ENCODE data around the gene ATP8B4.

Gene ATP8B4

GRCh38 chr15:50110285-50110684 is 8.7 kb downstream of the ATP8B4 start:
- no peak for TF ChIP-seq CTCF (IDR thresholded peaks at IDR 0.05; ENCODE audit: control extremely low read depth, extremely low read depth, low read depth, missing control alignments)
- CTCF ChIA-PET = no interaction called here
- POLR2A ChIA-PET = no interaction called here
- no peak for DNase-seq (ENCODE audit: extremely low spot score)

- DNase-seq (ENCODE audit: extremely low spot score) = no peak
- no peak for TF ChIP-seq CTCF (IDR thresholded peaks at IDR 0.05; ENCODE audit: control extremely low read depth, extremely low read depth, low read depth, missing control alignments)
- CTCF ChIA-PET = no interaction called here
- POLR2A ChIA-PET = no interaction called here
These were observed 9.7 kb downstream of the ATP8B4 start for GRCh38 chr15:50109076-50109987.

- TF ChIP-seq CTCF (IDR thresholded peaks at IDR 0.05; ENCODE audit: control extremely low read depth, extremely low read depth, low read depth, missing control alignments) = no peak
- ChIA-PET POLR2A (no interaction called here), CTCF (no interaction called here)
- no peak for DNase-seq (ENCODE audit: extremely low spot score)
These were observed 10.6 kb downstream of the ATP8B4 start for GRCh38 chr15:50108461-50108860.

- no peak for TF ChIP-seq CTCF (IDR thresholded peaks at IDR 0.05; ENCODE audit: control extremely low read depth, extremely low read depth, low read depth, missing control alignments)
- DNase-seq (ENCODE audit: extremely low spot score) = peak; percentile 65
- POLR2A ChIA-PET = no interaction called here
- CTCF ChIA-PET = no interaction called here
These were observed 11.2 kb downstream of the ATP8B4 start for GRCh38 chr15:50107591-50108408.

GRCh38 chr15:50107157-50107556 is 11.9 kb downstream of the ATP8B4 start:
- CTCF ChIA-PET = no interaction called here
- no peak for TF ChIP-seq CTCF (IDR thresholded peaks at IDR 0.05; ENCODE audit: control extremely low read depth, extremely low read depth, low read depth, missing control alignments)
- POLR2A ChIA-PET = no interaction called here
- DNase-seq (ENCODE audit: extremely low spot score) = no peak

GRCh38 chr15:50106457-50106856 is 12.6 kb downstream of the ATP8B4 start:
- no peak for DNase-seq (ENCODE audit: extremely low spot score)
- ChIA-PET POLR2A (no interaction called here), CTCF (no interaction called here)
- TF ChIP-seq CTCF (IDR thresholded peaks at IDR 0.05; ENCODE audit: control extremely low read depth, extremely low read depth, low read depth, missing control alignments) = no peak

Data from GM10248 (cell line).